OCI-LY1 (cell line): Measurements from ENCODE around the gene GIMD1.

Experiments used
- EZH2 ChIP-seq: fragments of 200-600 bp; sonication (generic), shearing (Covaris generic); IDR thresholded peaks from 2 replicates; pipeline ENCODE4 v1.8.0; 2017; ENCODE audit warnings: borderline replicate concordance, mixed run types, mild to moderate bottlenecking, antibody characterized with exemption, low read length, moderate library complexity, mixed read lengths
- TF ChIP-seq, protein P1 (sequence below): fragments of 200-600 bp; sonication (generic), shearing (Covaris generic); IDR thresholded peaks from 2 replicates; pipeline ENCODE4 v1.5.1; 2017; ENCODE audit warnings: mild to moderate bottlenecking, antibody characterized with exemption, low read length, moderate library complexity, mixed read lengths

DNA sequence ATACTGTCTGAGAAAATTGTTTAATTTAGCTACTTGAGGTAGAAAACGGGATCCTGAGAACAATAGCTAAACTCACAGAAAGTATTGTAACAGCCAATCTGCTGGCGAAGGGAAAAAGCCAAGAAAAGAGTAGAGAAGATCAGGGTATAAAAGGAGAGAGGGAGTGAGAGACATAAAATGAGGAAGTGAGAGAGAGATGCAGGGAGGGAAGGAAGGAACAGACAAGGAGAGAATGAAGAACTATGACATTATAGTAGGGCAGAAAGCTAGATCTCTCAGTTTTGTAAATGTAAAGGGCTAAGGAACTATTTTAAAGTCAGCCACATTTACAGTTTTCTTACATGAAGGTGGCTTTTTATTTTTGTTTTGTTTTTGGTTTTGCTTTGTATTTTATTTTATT, 1.6 kb upstream of the GIMD1 start:
- TF ChIP-seq EZH2: no peak
- TF ChIP-seq, protein P1, sequence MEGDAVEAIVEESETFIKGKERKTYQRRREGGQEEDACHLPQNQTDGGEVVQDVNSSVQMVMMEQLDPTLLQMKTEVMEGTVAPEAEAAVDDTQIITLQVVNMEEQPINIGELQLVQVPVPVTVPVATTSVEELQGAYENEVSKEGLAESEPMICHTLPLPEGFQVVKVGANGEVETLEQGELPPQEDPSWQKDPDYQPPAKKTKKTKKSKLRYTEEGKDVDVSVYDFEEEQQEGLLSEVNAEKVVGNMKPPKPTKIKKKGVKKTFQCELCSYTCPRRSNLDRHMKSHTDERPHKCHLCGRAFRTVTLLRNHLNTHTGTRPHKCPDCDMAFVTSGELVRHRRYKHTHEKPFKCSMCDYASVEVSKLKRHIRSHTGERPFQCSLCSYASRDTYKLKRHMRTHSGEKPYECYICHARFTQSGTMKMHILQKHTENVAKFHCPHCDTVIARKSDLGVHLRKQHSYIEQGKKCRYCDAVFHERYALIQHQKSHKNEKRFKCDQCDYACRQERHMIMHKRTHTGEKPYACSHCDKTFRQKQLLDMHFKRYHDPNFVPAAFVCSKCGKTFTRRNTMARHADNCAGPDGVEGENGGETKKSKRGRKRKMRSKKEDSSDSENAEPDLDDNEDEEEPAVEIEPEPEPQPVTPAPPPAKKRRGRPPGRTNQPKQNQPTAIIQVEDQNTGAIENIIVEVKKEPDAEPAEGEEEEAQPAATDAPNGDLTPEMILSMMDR: no peak
